Measurements from ENCODE around the gene EXOC6B.

The EXOC6B gene

GRCh38 chr2:72338076-72338475 lies 487.8 kb downstream of the EXOC6B start:
- H3K4me3 ChIP-seq (ENCODE audit: low read depth, low read length): no peak overlapping the region
- no peak for TF ChIP-seq CTCF (IDR thresholded peaks at IDR 0.05; ENCODE audit: insufficient read depth, low read depth, low read length, missing control alignments)
- DNase-seq (ENCODE audit: low read depth): no peak

GRCh38 chr2:72332720-72333119 lies 493.1 kb downstream of the EXOC6B start:
- TF ChIP-seq CTCF (IDR thresholded peaks at IDR 0.05; ENCODE audit: insufficient read depth, low read depth, low read length, missing control alignments): no peak
- no peak for DNase-seq (ENCODE audit: low read depth)
- H3K4me3 ChIP-seq (ENCODE audit: low read depth, low read length): no peak overlapping the region

- no peak for DNase-seq (ENCODE audit: low read depth)
- TF ChIP-seq CTCF (IDR thresholded peaks at IDR 0.05; ENCODE audit: insufficient read depth, low read depth, low read length, missing control alignments): no peak
- H3K4me3 ChIP-seq (ENCODE audit: low read depth, low read length): no peak overlapping the region
These were observed 495.2 kb downstream of the EXOC6B start for GRCh38 chr2:72330652-72331051.

GRCh38 chr2:72326759-72327158 lies 499.1 kb downstream of the EXOC6B start:
- TF ChIP-seq CTCF (IDR thresholded peaks at IDR 0.05; ENCODE audit: insufficient read depth, low read depth, low read length, missing control alignments): no peak
- no peak overlapping the region for H3K4me3 ChIP-seq (ENCODE audit: low read depth, low read length)
- DNase-seq (ENCODE audit: low read depth): no peak

GRCh38 chr2:72325592-72326422 lies 500.0 kb downstream of the EXOC6B start:
- no peak overlapping the region for H3K4me3 ChIP-seq (ENCODE audit: low read depth, low read length)
- DNase-seq (ENCODE audit: low read depth): peak; percentile 26
- peak; percentile 72 for TF ChIP-seq CTCF (IDR thresholded peaks at IDR 0.05; ENCODE audit: insufficient read depth, low read depth, low read length, missing control alignments)

- TF ChIP-seq CTCF (IDR thresholded peaks at IDR 0.05; ENCODE audit: insufficient read depth, low read depth, low read length, missing control alignments): no peak
- no peak for DNase-seq (ENCODE audit: low read depth)
- H3K4me3 ChIP-seq (ENCODE audit: low read depth, low read length): no peak overlapping the region
These were observed 509.1 kb downstream of the EXOC6B start for GRCh38 chr2:72316774-72317173.
